PC-9 (cell line): ENCODE data around the gene TNFRSF8. TPM values are rescaled to one million over a fixed set of nuclear protein-coding genes. Genes with fewer than 3 reads are reported as not detected.

ENCODE experiments used
- BruUV-seq: library from RNA; stranded (reverse); fragments of 400-500 nt; replicated peaks from 2 replicates; lab custom pipeline; 2021; lab: Mats Ljungman, UMichigan
- CTCF ChIA-PET: fragments of 300-600 bp; sonication (Branson Sonifier 250); formaldehyde crosslinking; loops from one replicate; lab custom pipeline; 2022; ENCODE audit warnings: antibody characterized with exemption; lab: Charles Lee
- POLR2A ChIA-PET: fragments of 300-600 bp; sonication (Branson Sonifier 250); formaldehyde crosslinking; loops from one replicate; lab custom pipeline; 2022; ENCODE audit warnings: antibody characterized with exemption; ENCODE audit not compliant: unreplicated experiment; lab: Charles Lee
- DNase-seq, 2 experiments: peaks; one replicate each; pipeline versions ENCODE4 v3.0.0 to v3.0.0-alpha.2; 2015 to 2022; ENCODE audit warnings: mixed read lengths in 1 of 2
- H2AFZ ChIP-seq: fragments of 200-600 bp; sonication (generic); 2 replicates; pipeline ENCODE4 v1.8.1; 2017; ENCODE audit warnings: antibody characterized with exemption
- H3F3A ChIP-seq: fragments of 200-600 bp; sonication (generic); 2 replicates; pipeline ENCODE4 v1.8.1; 2017; ENCODE audit warnings: antibody characterized with exemption, mild to moderate bottlenecking, low read depth; ENCODE audit not compliant: insufficient read depth
- H3K27ac ChIP-seq: fragments of 200-600 bp; sonication (generic); 2 replicates; pipeline ENCODE4 v1.6.1; 2016; ENCODE audit warnings: mixed run types
- H3K27me3 ChIP-seq: fragments of 200-600 bp; sonication (generic); 2 replicates; pipeline ENCODE4 v1.6.1; 2016; ENCODE audit warnings: low read depth, mixed run types; ENCODE audit not compliant: insufficient read depth
- H3K36me3 ChIP-seq: fragments of 200-600 bp; sonication (generic); 2 replicates; pipeline ENCODE4 v1.6.1; 2016; ENCODE audit warnings: low read depth, mixed run types
- H3K4me1 ChIP-seq: fragments of 200-600 bp; sonication (generic); replicated peaks from 2 replicates; pipeline ENCODE4 v1.6.1; 2016; ENCODE audit warnings: mixed run types; ENCODE audit not compliant: insufficient read depth
- H3K4me2 ChIP-seq: fragments of 200-600 bp; sonication (generic); 2 replicates; pipeline ENCODE4 v1.6.1; 2017; ENCODE audit warnings: mixed run types
- H3K4me3 ChIP-seq: fragments of 200-600 bp; sonication (generic); 2 replicates; pipeline ENCODE4 v1.6.1; 2016; ENCODE audit warnings: mixed run types
- H3K79me2 ChIP-seq: fragments of 200-600 bp; sonication (generic); 2 replicates; pipeline ENCODE4 v1.6.1; 2017; ENCODE audit warnings: low read depth, mixed run types
- H3K9me2 ChIP-seq: fragments of 200-600 bp; sonication (generic); 2 replicates; pipeline ENCODE4 v1.8.1; 2017; ENCODE audit warnings: mild to moderate bottlenecking; ENCODE audit not compliant: insufficient read depth
- H3K9me3 ChIP-seq: fragments of 200-600 bp; sonication (generic); 2 replicates; pipeline ENCODE4 v1.8.1; 2016; ENCODE audit warnings: low read depth; ENCODE audit not compliant: insufficient read depth
- H4K20me1 ChIP-seq: fragments of 200-600 bp; sonication (generic); 2 replicates; pipeline ENCODE4 v1.8.1; 2017; ENCODE audit not compliant: insufficient read depth
- CTCF ChIP-seq: fragments of 200-600 bp; sonication (generic); conservative IDR thresholded peaks from 2 replicates; pipeline ENCODE4 v1.6.1; 2017; ENCODE audit warnings: mixed run types, antibody characterized with exemption, mild to moderate bottlenecking, moderate library complexity
- EZH2 ChIP-seq: fragments of 200-600 bp; sonication (generic); IDR thresholded peaks from 2 replicates; pipeline ENCODE4 v1.8.0; 2017; ENCODE audit warnings: antibody characterized with exemption, low read depth
- intact Hi-C: fragments of 100-400 bp; cut with micrococcal nuclease; formaldehyde crosslinking; loops from one replicate; pipeline ENCODE4 v1.10.0; 2022; ENCODE audit not compliant: unreplicated experiment
- total RNA-seq: library from RNA; stranded (reverse); gene quantifications from 2 replicates; pipeline ENCODE4 v1.2.3, GENCODE V29; 2021

Gene TNFRSF8
- total RNA-seq, 1 experiment from 2014 or later: not detected

GRCh38 chr1:12167493-12168429 lies 104.7 kb downstream of the TNFRSF8 start:
- CTCF ChIA-PET: no interaction called here
- Histone ChIP-seq H3K9me3 (no peaks in the 10 kb centered on the region), H3K4me3 (no peak overlapping the region; the same call in 1 of the 2 replicates), H2AFZ (no peak overlapping the region), H3K4me2 (no peak overlapping the region), H3K27ac (no peak overlapping the region), H4K20me1 (no peaks in the 10 kb centered on the region), H3K79me2 (no peaks in the 10 kb centered on the region), H3K36me3 (no peaks in the 10 kb centered on the region), H3K9me2 (no peaks in the 10 kb centered on the region), H3K27me3 (no peaks in the 10 kb centered on the region), H3F3A (no peaks in the 10 kb centered on the region), H3K4me1 (peaks cover 14% of the 10 kb centered on the region)
- intact Hi-C loops: no loop called here
- no peak for TF ChIP-seq CTCF
- no peak for TF ChIP-seq EZH2
- POLR2A ChIA-PET: no interaction called here
- BruUV-seq: TSS peak; percentile 45
- no peak for DNase-seq

GRCh38 chr1:12168451-12169160 lies 105.5 kb downstream of the TNFRSF8 start:
- no peak overlapping the region for H2AFZ ChIP-seq
- intact Hi-C loops: no loop called here
- H3K4me1 ChIP-seq: peaks cover 12% of the 10 kb centered on the region
- H3K27me3 ChIP-seq: no peaks in the 10 kb centered on the region
- H3K27ac ChIP-seq: no peak overlapping the region
- H3K9me2 ChIP-seq: no peaks in the 10 kb centered on the region
- H3K36me3 ChIP-seq: no peaks in the 10 kb centered on the region
- no TSS peak for BruUV-seq
- H3K4me3 ChIP-seq: no peak overlapping the region
- H3F3A ChIP-seq: no peaks in the 10 kb centered on the region
- no peak for TF ChIP-seq EZH2
- TF ChIP-seq CTCF: no peak
- POLR2A ChIA-PET: no interaction called here
- no peaks in the 10 kb centered on the region for H3K9me3 ChIP-seq
- no peak for DNase-seq
- H3K79me2 ChIP-seq: no peaks in the 10 kb centered on the region
- H4K20me1 ChIP-seq: no peaks in the 10 kb centered on the region
- CTCF ChIA-PET: interaction anchor here (0.6 kb wide), 1 partner anchor 36 kb away, joined by 3 read pairs; no protein-coding TSS in a partner anchor
- no peak overlapping the region for H3K4me2 ChIP-seq

GRCh38 chr1:12169442-12170135 lies 106.5 kb downstream of the TNFRSF8 start:
- no peak for DNase-seq
- no peak overlapping the region for H3K4me3 ChIP-seq
- no TSS peak for BruUV-seq
- H2AFZ ChIP-seq: no peak overlapping the region
- no peaks in the 10 kb centered on the region for H4K20me1 ChIP-seq
- no peak for TF ChIP-seq CTCF
- TF ChIP-seq EZH2: no peak
- intact Hi-C loops: no loop called here
- H3K27ac ChIP-seq: no peak overlapping the region
- H3K27me3 ChIP-seq: no peaks in the 10 kb centered on the region
- H3K4me2 ChIP-seq: peak overlapping the region; percentile 27; the same call in 1 of the 2 replicates
- POLR2A ChIA-PET: no interaction called here
- no peaks in the 10 kb centered on the region for H3K36me3 ChIP-seq
- CTCF ChIA-PET: interaction anchor here (0.6 to 0.8 kb wide), 2 partner anchors 45 to 1018 kb away, joined by 3 to 5 read pairs; no protein-coding TSS in a partner anchor
- peaks cover 12% of the 10 kb centered on the region for H3K4me1 ChIP-seq
- no peaks in the 10 kb centered on the region for H3K9me2 ChIP-seq
- no peaks in the 10 kb centered on the region for H3K9me3 ChIP-seq
- H3K79me2 ChIP-seq: no peaks in the 10 kb centered on the region
- no peaks in the 10 kb centered on the region for H3F3A ChIP-seq
